Psoas muscle (tissue), 8 donors: Measurements from ENCODE around the gene LRIF1. TPM values are rescaled to one million over a fixed set of nuclear protein-coding genes. Genes with fewer than 3 reads are reported as not detected.

ENCODE experiments used
- ATAC-seq, 4 donors: fragments of 200-7000 bp; cut with Tn5 transposase; one replicate each; pipeline ENCODE4 v1.9.1; 2020; ENCODE audit warnings: moderate library complexity in 3 of 4, mild to moderate bottlenecking in 2 of 4
- DNase-seq, 2 donors: peaks; one replicate each; pipeline ENCODE4 v3.0.0-alpha.2; 2020
- H3K27ac ChIP-seq: fragments of 200-600 bp; one replicate; pipeline ENCODE4 v1.8.0; 2022
- H3K27me3 ChIP-seq, 3 donors: fragments of 200-600 bp in 1 of 3; one replicate each; pipeline versions ENCODE4 v1.6.1 to v1.8.0; 2013 to 2022; ENCODE audit warnings: low read length in 2 of 3, mild to moderate bottlenecking in 2 of 3, moderate library complexity in 1 of 3; ENCODE audit not compliant: insufficient read depth in 3 of 3
- H3K36me3 ChIP-seq, 2 donors: fragments of 200-600 bp in 1 of 2; one replicate each; pipeline versions ENCODE4 v1.6.1 to v1.8.0; 2013 to 2022; ENCODE audit warnings: low read depth in 1 of 2, mild to moderate bottlenecking in 1 of 2, moderate library complexity in 1 of 2; ENCODE audit not compliant: insufficient read depth in 1 of 2
- H3K4me1 ChIP-seq: fragments of 200-600 bp; one replicate; pipeline ENCODE4 v1.8.0; 2022
- H3K4me3 ChIP-seq: fragments of 200-600 bp; one replicate; pipeline ENCODE4 v1.8.0; 2022; ENCODE audit warnings: mild to moderate bottlenecking
- H3K9me3 ChIP-seq: fragments of 200-600 bp; one replicate; pipeline ENCODE4 v1.8.0; 2022
- CTCF ChIP-seq: fragments of 200-600 bp; IDR thresholded peaks from one replicate; pipeline ENCODE4 v1.8.0; 2022; ENCODE audit warnings: antibody characterized with exemption
- WGBS, 3 donors: extraction: QIAGEN DNeasy Blood & Tissue Kit; methylation state at CpG; one replicate each; pipeline versions ENCODE4 v1.1.6 to v1.1.7; 2013; 5-methylcytosine and 5-hydroxymethylcytosine counted together
- intact Hi-C, 2 donors: fragments of 100-400 bp; cut with DNase I; formaldehyde crosslinking; loops; one replicate each; pipeline versions ENCODE4 v1.11.0 to v1.14.2; 2022
- polyA plus RNA-seq, 3 donors: library from polyadenylated mRNA; stranded (reverse); fragments of 200-250 nt; gene quantifications; one replicate each; pipeline ENCODE4 v1.2.3, GENCODE V29; 2013
- total RNA-seq, 4 donors: library from RNA; stranded (reverse); fragmentation: NEBNext Ultra II Directional in 2 of 4; extraction: Animal tissue kit (Norgen Biotek cat#: 25700) in 2 of 4; gene quantifications; one replicate each; pipeline versions ENCODE4 v1.2.1 to v1.2.4, GENCODE V29; 2021 to 2023
- donor health status: healthy with polysubstance abuse.
- donor health status: DM: no; HTN: no; CAD: no; lungs with moderate emphysema.
- donor health status: Bipolar disorder and iron deficiency.
- donor health status: healthy.
- donor health status: DM: yes; HTN: yes; CAD: no.
- donor health status: DM: no; HTN: no; CAD: no.
- donor health status: DM: no; HTN: no; CAD: no.
- donor health status: DM: yes; HTN: yes; CAD: no.

LRIF1 gene
- total and polyA plus RNA-seq, 7 donors = 6.3 to 51.9 (median 10.6) TPM

GRCh38 chr1:110975265-110975664, 11.5 kb upstream of the LRIF1 start:
- no peaks in the 10 kb centered on the region for H3K9me3 ChIP-seq
- TF ChIP-seq CTCF = no peak
- no peaks in the 10 kb centered on the region for H3K36me3 ChIP-seq
- ATAC-seq = no peak
- H3K4me1 ChIP-seq = no peaks in the 10 kb centered on the region
- intact Hi-C loops = no loop called here
- no peak overlapping the region for H3K27ac ChIP-seq
- 46 to 61% (median 57%) methylated on average over 1 of the region's 1 CpG for WGBS, 3 donors
- H3K27me3 ChIP-seq = peaks cover 2 to 40% (median 7%) of the 10 kb centered on the region in 3 donors
- no peak overlapping the region for H3K4me3 ChIP-seq
- no peak for DNase-seq

GRCh38 chr1:110967256-110967655, 3.5 kb upstream of the LRIF1 start:
- H3K4me3 ChIP-seq = no peak overlapping the region
- no peaks in the 10 kb centered on the region for H3K36me3 ChIP-seq
- H3K27ac ChIP-seq = no peak overlapping the region
- peaks cover 3 to 60% (median 13%) of the 10 kb centered on the region in 3 donors for H3K27me3 ChIP-seq
- peaks cover 8% of the 10 kb centered on the region for H3K9me3 ChIP-seq
- DNase-seq = no peak
- WGBS, 3 donors = 55 to 67% (median 65%) methylated on average over 1 of the region's 1 CpG
- ATAC-seq = no peak
- no peak for TF ChIP-seq CTCF
- intact Hi-C loops = no loop called here
- peaks cover 8% of the 10 kb centered on the region for H3K4me1 ChIP-seq

- DNase-seq = no peak
- WGBS, 3 donors = 54 to 57% (median 56%) methylated on average over 6 of the region's 6 CpGs
Measured at GRCh38 chr1:110964455-110964903, 757 bp upstream of the LRIF1 start.

GRCh38 chr1:110962892-110963690, 631 bp downstream of the LRIF1 start:
- ATAC-seq (peak; percentile 60 to 72 (median 66)), DNase-seq (peak; percentile 45 to 69)
- no peak for TF ChIP-seq CTCF
- Histone ChIP-seq H3K27me3 (peaks cover 0 to 18% (median 3%) of the 10 kb centered on the region in 3 donors), H3K27ac (peak overlapping the region; percentile 93), H3K4me3 (peak overlapping the region; percentile 83), H3K36me3 (no peaks in the 10 kb centered on the region), H3K9me3 (peaks cover 8% of the 10 kb centered on the region), H3K4me1 (peaks cover 23% of the 10 kb centered on the region)
- WGBS, 3 donors = 5% methylated on average over 38 of the region's 38 CpGs
- intact Hi-C loops = no loop called here

More at GRCh38 chr1:110964455-110964903, 757 bp upstream of the LRIF1 start:
- no peak for TF ChIP-seq CTCF
- intact Hi-C loops = no loop called here
- no peak for ATAC-seq
- peaks cover 23% of the 10 kb centered on the region for H3K4me1 ChIP-seq
- H3K4me3 ChIP-seq = peak overlapping the region; percentile 83
- H3K27ac ChIP-seq = peak overlapping the region; percentile 93
- H3K9me3 ChIP-seq = peaks cover 8% of the 10 kb centered on the region
- H3K36me3 ChIP-seq = no peaks in the 10 kb centered on the region
- H3K27me3 ChIP-seq = peaks cover 3 to 32% (median 6%) of the 10 kb centered on the region in 3 donors
